Activated CD4-positive, alpha-beta memory T cell treated with anti-CD3 and anti-CD28 coated beads for 36 hours (primary cell): ENCODE data around the gene SLC17A9. TPM values are rescaled to one million over a fixed set of nuclear protein-coding genes. Genes with fewer than 3 reads are reported as not detected.

ENCODE experiments used
- CTCF ChIA-PET: fragments of 350-600 bp; sonication (Branson Sonifier 250); formaldehyde crosslinking; loops from one replicate; lab custom pipeline; 2021; ENCODE audit warnings: antibody characterized with exemption, inconsistent platforms; lab: Charles Lee
- POLR2A ChIA-PET: fragments of 350-600 bp; sonication (Branson Sonifier 250); formaldehyde crosslinking; loops from one replicate; lab custom pipeline; 2021; ENCODE audit warnings: antibody characterized with exemption; lab: Charles Lee
- DNase-seq: peaks from one replicate; pipeline ENCODE4 v3.0.0-alpha.2; 2020
- H3K27ac Mint-ChIP-seq: one replicate; pipeline ENCODE4 v1.8.0; 2021; ENCODE audit warnings: mixed read lengths
- H3K27me3 Mint-ChIP-seq: one replicate; pipeline ENCODE4 v1.8.0; 2021; ENCODE audit warnings: mixed read lengths
- H3K36me3 Mint-ChIP-seq: one replicate; pipeline ENCODE4 v1.8.0; 2021; ENCODE audit warnings: mixed read lengths
- H3K4me1 Mint-ChIP-seq: one replicate; pipeline ENCODE4 v1.8.0; 2021; ENCODE audit warnings: low read depth, mixed read lengths
- H3K4me3 Mint-ChIP-seq: one replicate; pipeline ENCODE4 v1.8.0; 2021; ENCODE audit warnings: mild to moderate bottlenecking, mixed read lengths
- H3K9me3 Mint-ChIP-seq: one replicate; pipeline ENCODE4 v1.8.0; 2021; ENCODE audit warnings: mixed read lengths
- intact Hi-C: fragments of 100-400 bp; cut with micrococcal nuclease; formaldehyde crosslinking; loops from one replicate; pipeline ENCODE4 v1.15.1; 2023
- total RNA-seq, 2 experiments: library from RNA; stranded (reverse); gene quantifications; one replicate each; pipeline ENCODE4 v1.2.3, GENCODE V29; 2021

SLC17A9 gene
- total RNA-seq, 2 experiments from 2014 or later, result 9.5 to 9.7 TPM

DNA sequence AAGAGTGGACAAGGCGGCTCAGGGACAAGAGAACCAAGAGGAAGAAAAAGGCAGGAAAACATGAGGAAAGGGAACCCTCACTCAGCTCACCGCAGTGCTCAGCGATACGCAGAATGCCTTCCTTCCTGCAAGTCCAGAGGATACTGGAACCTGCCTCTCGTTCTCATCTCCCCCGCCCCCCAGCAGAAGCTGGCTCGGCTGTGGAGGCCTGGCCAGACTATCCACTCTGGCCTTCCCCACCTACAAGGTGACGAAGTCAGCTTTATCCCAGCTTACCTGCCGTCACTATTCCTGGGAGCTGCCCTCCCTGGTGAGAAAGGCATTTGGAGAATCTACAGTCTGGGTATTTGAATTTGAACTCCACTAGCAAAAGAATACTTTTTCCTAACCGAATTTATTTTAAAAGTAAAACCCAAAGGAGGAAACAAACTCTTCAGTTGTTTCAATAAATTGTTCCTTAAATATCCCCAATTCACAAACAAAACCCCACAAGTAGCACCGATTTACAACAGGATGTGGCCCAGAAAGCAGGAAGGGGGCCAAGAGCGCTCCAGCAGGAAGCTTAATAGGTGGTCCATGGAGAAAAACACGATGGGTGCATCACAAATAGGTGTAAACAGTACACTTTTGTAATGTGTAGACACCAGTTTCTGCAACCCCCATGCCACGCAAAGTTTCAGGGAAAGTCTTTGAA is 24.1 kb upstream of the SLC17A9 start:
- DNase-seq, result no peak
- peak overlapping the region; percentile 82 for H3K4me3 Mint-ChIP-seq
- ChIA-PET CTCF (interaction anchor here (1.2 to 1.4 kb wide), 5 partner anchors 8 to 27 kb away, joined by 3 to 5 read pairs (median 4); no protein-coding TSS in a partner anchor), POLR2A (interaction anchor here (1.1 to 5.0 kb wide), 3 partner anchors 10 to 29 kb away, joined by 3 to 36 read pairs (median 5); partner anchors contain the start of gene GID8)
- intact Hi-C loops, result loop anchor here (5.0 to 10.0 kb wide), 3 partner anchors 66 to 284 kb away; partner anchors contain the start of genes SLCO4A1 and TCFL5
- H3K27me3 Mint-ChIP-seq, result no peaks in the 10 kb centered on the region
- peak overlapping the region; percentile 85 for H3K27ac Mint-ChIP-seq
- H3K9me3 Mint-ChIP-seq, result no peaks in the 10 kb centered on the region
- peaks cover 11% of the 10 kb centered on the region for H3K36me3 Mint-ChIP-seq
- H3K4me1 Mint-ChIP-seq, result peaks cover 67% of the 10 kb centered on the region

DNA sequence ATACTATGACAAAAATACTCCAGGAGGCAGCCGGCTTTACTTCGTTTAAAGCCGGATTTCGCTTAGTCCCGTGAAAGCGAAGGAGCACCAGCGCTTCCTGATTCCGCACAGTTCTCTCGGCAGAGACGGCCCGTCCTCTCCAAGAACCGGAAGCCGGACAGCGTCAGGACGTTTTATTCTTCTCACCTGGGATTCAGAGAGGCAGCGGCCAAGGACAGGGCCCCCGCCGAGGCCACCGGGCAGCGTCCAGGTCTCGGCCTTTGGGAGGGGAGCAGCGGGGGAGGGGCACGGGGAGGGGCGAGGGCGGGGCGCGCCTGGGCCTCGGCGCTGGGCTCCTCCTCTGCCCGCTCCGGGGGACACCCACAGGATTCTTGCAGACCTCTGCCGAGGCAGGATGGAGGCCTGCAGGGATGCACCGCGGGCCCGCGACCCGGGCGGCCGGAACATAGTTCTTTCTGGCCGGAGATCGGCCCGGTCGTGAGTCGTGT is 23.4 kb upstream of the SLC17A9 start:
- Mint-ChIP-seq H3K4me3 (peak overlapping the region; percentile 82), H3K4me1 (peaks cover 63% of the 10 kb centered on the region), H3K27ac (peak overlapping the region; percentile 85), H3K9me3 (no peaks in the 10 kb centered on the region), H3K27me3 (no peaks in the 10 kb centered on the region), H3K36me3 (peaks cover 12% of the 10 kb centered on the region)
- ChIA-PET POLR2A (interaction anchor here (5.0 kb wide), 1 partner anchor 9 kb away, joined by 36 read pairs; the partner anchor contains the start of gene GID8), CTCF (interaction anchor here (1.4 kb wide), 1 partner anchor 22 kb away, joined by 5 read pairs; no protein-coding TSS in a partner anchor)
- intact Hi-C loops, result loop anchor here (1.0 to 10.0 kb wide), 4 partner anchors 8 to 284 kb away; partner anchors contain the start of genes SLCO4A1 and TCFL5
- peak; percentile 72 for DNase-seq

DNA sequence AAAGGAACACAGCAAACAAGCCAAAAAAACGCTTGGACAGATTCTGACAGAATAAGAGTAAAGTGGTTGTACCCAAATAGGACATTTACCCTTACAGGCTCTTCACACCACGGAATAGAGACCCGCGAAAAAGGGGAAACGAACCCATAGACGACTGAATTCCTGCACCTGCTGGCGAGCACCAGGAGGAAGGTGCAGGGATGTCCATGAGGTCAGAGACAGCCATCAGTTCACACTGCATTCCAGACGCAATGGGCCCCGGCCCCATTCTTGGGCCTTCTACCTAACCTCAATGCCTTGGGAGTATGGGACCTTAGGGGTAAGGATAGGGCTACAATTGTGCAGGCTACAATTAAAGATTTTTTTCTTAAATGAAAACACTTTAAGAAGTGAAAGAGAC is 21.0 kb upstream of the SLC17A9 start:
- Mint-ChIP-seq H3K36me3 (peaks cover 5% of the 10 kb centered on the region), H3K4me1 (peaks cover 54% of the 10 kb centered on the region), H3K4me3 (no peak overlapping the region), H3K27ac (no peak overlapping the region), H3K9me3 (no peaks in the 10 kb centered on the region), H3K27me3 (no peaks in the 10 kb centered on the region)
- ChIA-PET CTCF (no interaction called here), POLR2A (no interaction called here)
- intact Hi-C loops, result no loop called here
- DNase-seq, result no peak

DNA sequence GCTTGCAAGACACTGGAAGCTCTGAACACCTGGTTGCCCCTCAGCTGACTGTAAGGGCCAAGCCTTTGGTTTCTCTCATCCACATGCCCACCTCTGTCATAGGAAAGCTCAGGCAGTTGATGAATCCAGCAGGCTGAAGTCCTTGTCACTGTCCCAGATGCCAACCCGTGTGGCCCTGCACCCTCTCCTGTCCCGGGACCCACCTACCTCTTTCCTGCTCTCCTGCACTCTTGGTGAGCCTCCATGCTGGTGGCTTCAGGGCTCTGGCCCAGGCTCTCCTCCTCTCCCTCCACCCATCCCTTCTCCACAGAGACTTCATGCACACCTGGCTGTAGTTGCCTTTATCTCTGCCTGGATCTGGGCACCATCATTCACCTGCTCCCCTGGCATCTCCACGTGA is 18.5 kb upstream of the SLC17A9 start:
- no peak for DNase-seq
- intact Hi-C loops, result no loop called here
- no peaks in the 10 kb centered on the region for H3K9me3 Mint-ChIP-seq
- H3K27me3 Mint-ChIP-seq, result no peaks in the 10 kb centered on the region
- peaks cover 38% of the 10 kb centered on the region for H3K4me1 Mint-ChIP-seq
- ChIA-PET CTCF (interaction anchor here (0.6 to 2.3 kb wide), 4 partner anchors 15 to 34 kb away, joined by 3 to 15 read pairs (median 3); no protein-coding TSS in a partner anchor), POLR2A (interaction anchor here (0.8 to 1.2 kb wide), 3 partner anchors 8 to 35 kb away, joined by 3 to 7 read pairs (median 4); partner anchors contain the start of gene DIDO1)
- H3K4me3 Mint-ChIP-seq, result no peak overlapping the region
- no peak overlapping the region for H3K27ac Mint-ChIP-seq
- peaks cover 14% of the 10 kb centered on the region for H3K36me3 Mint-ChIP-seq

DNA sequence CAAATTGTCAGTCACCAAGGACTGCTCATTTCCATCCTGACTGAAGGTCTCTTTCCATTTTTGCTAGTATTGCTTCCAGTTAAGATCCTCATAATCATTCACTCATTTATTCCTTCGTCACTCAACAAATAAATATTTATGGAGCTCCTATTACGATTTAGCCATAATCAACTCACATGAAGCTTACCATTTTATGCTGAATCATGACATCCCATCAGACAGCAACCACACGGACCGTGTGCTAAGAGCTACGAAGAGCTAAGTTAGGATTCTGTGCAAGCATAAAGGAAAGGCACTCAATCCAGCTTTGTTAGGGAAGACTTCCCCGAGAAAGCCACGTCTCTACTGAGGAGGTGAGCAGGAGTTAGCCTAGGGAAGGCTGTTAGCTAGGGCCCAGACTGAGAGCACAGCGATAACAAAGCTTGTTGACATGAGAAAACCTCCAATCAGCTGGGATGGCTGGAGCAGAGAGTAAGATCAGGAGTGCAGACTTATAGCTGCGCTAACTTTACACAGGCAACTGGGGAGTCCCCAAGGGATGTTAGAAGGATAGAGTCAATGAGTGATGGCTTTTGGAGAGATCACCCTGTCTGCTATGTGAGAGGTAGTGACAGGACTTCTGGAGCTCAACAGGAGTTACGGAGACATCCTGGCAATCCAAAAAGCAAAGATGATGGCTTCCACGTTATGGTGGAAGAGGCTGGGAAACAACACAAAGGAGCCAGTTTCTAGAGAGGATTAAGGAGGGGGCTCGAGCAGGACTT is 17.1 kb upstream of the SLC17A9 start:
- intact Hi-C loops, result loop anchor here (5.0 kb wide), 2 partner anchors 38 to 138 kb away; partner anchors contain the start of gene MRGBP
- Mint-ChIP-seq H3K4me1 (peaks cover 41% of the 10 kb centered on the region), H3K27ac (no peak overlapping the region), H3K36me3 (peaks cover 16% of the 10 kb centered on the region), H3K4me3 (no peak overlapping the region), H3K27me3 (no peaks in the 10 kb centered on the region), H3K9me3 (no peaks in the 10 kb centered on the region)
- DNase-seq, result no peak
- ChIA-PET POLR2A (interaction anchor here (0.9 to 1.5 kb wide), 4 partner anchors 9 to 17 kb away, joined by 3 to 7 read pairs (median 4); partner anchors contain the start of gene DIDO1), CTCF (interaction anchor here (0.5 to 4.0 kb wide), 8 partner anchors 9 to 127 kb away, joined by 3 to 27 read pairs (median 4); partner anchors contain the start of gene DIDO1)

DNA sequence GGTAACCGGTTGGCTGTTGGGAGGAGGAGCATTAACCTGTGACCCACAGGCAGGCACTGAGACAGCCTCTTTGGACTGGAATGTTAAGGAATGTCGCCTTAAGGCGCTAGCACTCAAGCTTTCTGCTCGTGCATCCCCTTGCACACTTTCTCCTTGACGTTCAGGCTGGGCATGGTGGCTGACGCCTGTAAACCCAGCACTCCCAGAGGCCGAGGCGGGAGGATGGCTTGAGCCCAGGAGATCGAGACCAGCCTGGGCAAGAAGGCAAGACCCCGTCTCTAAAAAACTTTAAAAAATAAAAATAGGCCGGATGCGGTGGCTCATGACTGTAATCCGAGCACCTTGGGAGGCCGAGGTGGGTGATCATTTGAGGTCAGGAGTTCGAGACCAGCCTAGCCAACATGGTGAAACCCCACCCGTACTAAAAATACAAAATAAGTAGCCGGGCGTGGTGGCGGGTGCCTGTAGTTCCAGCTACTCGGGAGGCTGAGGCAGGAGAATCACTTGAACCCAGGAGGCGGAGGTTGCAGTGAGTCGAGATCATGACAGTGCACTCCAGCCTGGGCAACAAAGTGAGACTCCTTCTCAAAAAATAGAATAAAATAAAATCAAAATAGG is 16.4 kb upstream of the SLC17A9 start:
- peaks cover 40% of the 10 kb centered on the region for H3K4me1 Mint-ChIP-seq
- H3K27ac Mint-ChIP-seq, result no peak overlapping the region
- no peaks in the 10 kb centered on the region for H3K9me3 Mint-ChIP-seq
- no peaks in the 10 kb centered on the region for H3K27me3 Mint-ChIP-seq
- no peak overlapping the region for H3K4me3 Mint-ChIP-seq
- intact Hi-C loops, result loop anchor here (5.0 kb wide), 2 partner anchors 39 to 139 kb away; partner anchors contain the start of gene MRGBP
- H3K36me3 Mint-ChIP-seq, result peaks cover 16% of the 10 kb centered on the region
- ChIA-PET POLR2A (interaction anchor here (0.9 to 4.0 kb wide), 6 partner anchors 9 to 32 kb away, joined by 3 to 36 read pairs (median 4); partner anchors contain the start of gene DIDO1), CTCF (interaction anchor here (0.5 to 4.0 kb wide), 9 partner anchors 8 to 128 kb away, joined by 3 to 27 read pairs (median 8); partner anchors contain the start of gene DIDO1)
- DNase-seq, result no peak

DNA sequence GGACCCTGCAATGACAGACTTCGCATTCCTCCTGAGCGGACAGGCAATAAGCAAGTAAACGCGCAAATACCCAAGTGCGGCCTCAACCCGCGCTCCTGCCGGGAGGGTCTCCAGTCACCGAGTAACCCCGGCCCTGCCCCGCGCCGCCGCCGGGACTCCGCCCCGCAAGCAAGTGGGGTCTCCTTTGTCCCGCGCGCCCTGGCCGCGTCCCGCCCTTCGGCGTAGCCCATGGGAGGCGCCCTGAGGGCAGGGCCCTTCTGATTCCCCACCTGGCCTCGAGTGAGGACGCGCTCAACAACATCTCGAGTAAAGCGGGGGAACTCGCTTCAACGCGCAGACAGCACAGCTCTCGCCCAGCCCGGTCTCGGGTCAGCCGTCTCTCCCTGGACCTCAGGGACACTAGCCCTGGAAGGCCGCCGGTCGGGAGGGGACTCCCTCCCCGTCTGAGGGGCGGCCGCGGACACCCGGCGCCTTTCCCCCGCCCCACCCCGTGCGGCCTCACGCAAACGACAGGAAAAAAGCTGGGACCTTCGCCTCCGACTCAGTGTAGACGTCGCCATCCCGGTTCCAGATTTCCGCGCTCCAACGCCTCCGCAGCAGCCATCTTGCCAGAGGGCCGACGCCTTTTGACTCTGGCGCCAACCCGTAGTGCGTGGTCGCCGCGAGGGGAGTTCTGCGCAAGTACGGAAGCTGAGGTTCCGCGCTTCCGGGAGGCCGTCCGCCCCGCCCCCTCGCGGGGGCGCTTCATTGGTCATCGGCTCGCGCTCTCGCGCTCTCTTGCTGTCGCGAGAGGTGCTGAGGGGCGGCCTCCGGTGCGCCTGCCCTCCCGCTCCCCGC is 15.0 kb upstream of the SLC17A9 start:
- peak; percentile 98 for DNase-seq
- ChIA-PET POLR2A (interaction anchor here (0.5 to 4.0 kb wide), 9 partner anchors 11 to 584 kb away, joined by 3 to 36 read pairs (median 4); partner anchors contain the start of genes DIDO1 and TCFL5), CTCF (interaction anchor here (1.0 to 4.0 kb wide), 9 partner anchors 9 to 129 kb away, joined by 3 to 27 read pairs (median 5); no protein-coding TSS in a partner anchor)
- peaks cover 38% of the 10 kb centered on the region for H3K4me1 Mint-ChIP-seq
- H3K27ac Mint-ChIP-seq, result peak overlapping the region; percentile 96
- H3K4me3 Mint-ChIP-seq, result no peak overlapping the region
- intact Hi-C loops, result loop anchor here (1.0 to 5.0 kb wide), 5 partner anchors 8 to 140 kb away; partner anchors contain the start of gene MRGBP
- no peaks in the 10 kb centered on the region for H3K9me3 Mint-ChIP-seq
- no peaks in the 10 kb centered on the region for H3K27me3 Mint-ChIP-seq
- peaks cover 26% of the 10 kb centered on the region for H3K36me3 Mint-ChIP-seq

DNA sequence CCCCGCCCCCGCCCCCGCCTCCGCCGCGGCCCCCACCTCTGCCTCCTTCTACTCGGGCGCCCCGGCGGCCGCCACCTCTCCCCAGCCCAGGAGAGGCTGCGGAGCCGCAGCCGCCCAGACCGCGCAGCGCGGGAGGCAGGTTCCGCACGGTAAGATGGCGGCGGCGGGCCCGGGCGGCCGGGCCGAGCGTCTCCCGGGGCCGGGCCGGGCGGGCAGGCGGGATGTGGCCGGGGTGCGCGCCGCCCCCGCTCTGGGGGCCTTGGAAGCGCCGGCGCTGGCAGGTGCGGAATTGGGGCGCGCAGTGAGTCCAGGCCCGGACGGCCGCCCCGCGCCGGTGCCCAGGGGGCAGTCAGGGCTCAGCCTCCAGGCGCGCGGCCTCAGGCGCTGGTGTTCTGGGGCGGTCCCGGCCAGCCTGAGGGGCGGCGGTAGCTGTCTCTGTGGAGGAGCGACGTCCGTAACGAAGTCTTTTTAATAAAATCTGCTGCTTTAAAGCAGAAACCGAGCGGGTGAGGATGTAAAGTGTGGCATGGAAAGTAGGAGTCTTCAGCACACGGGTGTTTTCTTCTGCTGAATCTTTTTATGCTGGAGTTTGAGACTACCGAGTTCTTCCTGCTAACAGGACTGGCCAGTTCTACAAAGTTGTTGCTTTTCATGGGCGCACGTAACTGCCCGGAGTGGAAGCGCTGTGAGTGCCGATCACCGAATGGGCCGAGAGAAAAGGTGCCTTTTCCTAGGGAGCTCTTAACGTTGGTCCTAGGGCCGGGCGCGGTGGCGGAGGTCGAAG is 14.2 kb upstream of the SLC17A9 start, which contains the start of gene GID8:
TSS of gene GID8 (plus strand) at position 43 of the 784 bp plus-strand sequence. CDS start 3,356 bp downstream, outside the sequence.
- DNase-seq, result peak; percentile 66
- ChIA-PET CTCF (interaction anchor here (1.3 to 4.0 kb wide), 7 partner anchors 11 to 130 kb away, joined by 3 to 27 read pairs (median 5); no protein-coding TSS in a partner anchor), POLR2A (interaction anchor here (0.5 to 4.0 kb wide), 8 partner anchors 10 to 583 kb away, joined by 3 to 36 read pairs (median 4); partner anchors contain the start of genes DIDO1 and TCFL5)
- H3K4me1 Mint-ChIP-seq, result peaks cover 30% of the 10 kb centered on the region
- peak within 1 kb of the TSS; percentile 93 for H3K4me3 Mint-ChIP-seq
- H3K9me3 Mint-ChIP-seq, result no peaks in the 10 kb centered on the region
- intact Hi-C loops, result loop anchor here (1.0 to 5.0 kb wide), 3 partner anchors 16 to 141 kb away; partner anchors contain the start of gene MRGBP
- peak within 1 kb of the TSS; percentile 96 for H3K27ac Mint-ChIP-seq
- no peaks in the 10 kb centered on the region for H3K27me3 Mint-ChIP-seq
- peaks cover 27% of the 10 kb centered on the region for H3K36me3 Mint-ChIP-seq

DNA sequence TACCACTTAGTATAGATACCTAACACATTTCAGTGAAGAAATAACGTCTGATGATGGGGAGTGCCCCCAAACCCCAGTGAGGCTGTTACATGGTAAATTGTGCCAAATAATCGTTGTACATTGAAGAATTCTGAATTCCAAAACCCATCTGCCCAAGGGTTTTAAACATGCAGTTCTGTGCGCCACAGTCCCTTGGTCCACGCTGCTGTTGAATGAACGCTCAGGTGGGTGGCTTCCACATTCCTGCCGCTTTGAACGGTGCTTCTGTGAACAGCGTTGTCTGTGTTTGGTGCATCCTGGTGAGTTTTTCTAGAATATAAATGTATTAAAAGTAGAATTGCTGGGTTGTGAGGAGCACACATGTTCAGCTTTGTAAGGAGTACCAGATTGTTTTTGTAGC is 11.6 kb upstream of the SLC17A9 start:
- Mint-ChIP-seq H3K36me3 (peaks cover 39% of the 10 kb centered on the region), H3K9me3 (no peaks in the 10 kb centered on the region), H3K4me3 (no peak overlapping the region), H3K4me1 (peaks cover 28% of the 10 kb centered on the region), H3K27me3 (no peaks in the 10 kb centered on the region), H3K27ac (no peak overlapping the region)
- intact Hi-C loops, result no loop called here
- DNase-seq, result no peak
- ChIA-PET CTCF (no interaction called here), POLR2A (no interaction called here)
